Right cardiac atrium (tissue), 5 donors: ENCODE data around the gene UBE2V1. TPM values are rescaled to one million over a fixed set of nuclear protein-coding genes. Genes with fewer than 3 reads are reported as not detected.
A peak's percentile ranks its signal among the peaks of the same experiment; 100 is the strongest.

ENCODE experiments used
- ATAC-seq, 2 donors: fragments of 200-7000 bp; cut with Tn5 transposase; one replicate each; pipeline versions ENCODE4 v1.8.0 to v1.9.1; 2020; ENCODE audit warnings: moderate library complexity in 2 of 2, mild to moderate bottlenecking in 1 of 2
- DNase-seq, 3 donors: peaks; one replicate each; pipeline ENCODE4 v3.0.0-alpha.2; 2020
- H3K27ac ChIP-seq: one replicate; pipeline ENCODE4 v1.5.1; 2013; ENCODE audit warnings: mild to moderate bottlenecking, low read length, control low read depth, moderate library complexity
- H3K27me3 ChIP-seq: one replicate; pipeline ENCODE4 v1.6.1; 2013; ENCODE audit not compliant: control insufficient read depth, insufficient read depth
- H3K4me1 ChIP-seq: one replicate; pipeline ENCODE4 v1.6.1; 2013; ENCODE audit warnings: low read length; ENCODE audit not compliant: control insufficient read depth, insufficient read depth
- H3K4me3 ChIP-seq: one replicate; pipeline ENCODE4 v1.5.1; 2013; ENCODE audit warnings: low read length, control low read depth
- H3K9me3 ChIP-seq: one replicate; pipeline ENCODE4 v1.6.1; 2013; ENCODE audit warnings: low read length; ENCODE audit not compliant: control insufficient read depth
- WGBS: extraction: QIAGEN DNeasy Blood & Tissue Kit; methylation state at CpG from one replicate; pipeline ENCODE4 v1.1.7; 2013; 5-methylcytosine and 5-hydroxymethylcytosine counted together
- intact Hi-C, 4 donors: fragments of 100-400 bp; cut with DNase I; formaldehyde crosslinking; loops; one replicate each; pipeline versions ENCODE4 v1.11.0 to v1.14.0; 2022 to 2023
- polyA plus RNA-seq: library from polyadenylated mRNA; stranded (reverse); fragments of 200-250 nt; gene quantifications from one replicate; pipeline ENCODE4 v1.2.3, GENCODE V29; 2013
- total RNA-seq, 4 donors: library from RNA; stranded (reverse); fragmentation: NEBNext Ultra II Directional; extraction: Animal tissue kit (Norgen Biotek cat#: 25700); gene quantifications; one replicate each; pipeline ENCODE4 v1.2.1, GENCODE V29; 2021
- donor health status: healthy with polysubstance abuse.
- donor health status: DM: no; HTN: yes; CAD: no.
- donor health status: DM: no; HTN: no; CAD: no.
- donor health status: DM: no; HTN: yes; CAD: no; lungs with severe emphysema.
- donor health status: DM: yes; HTN: yes; CAD: no.

The UBE2V1 gene
- total and polyA plus RNA-seq, 5 donors = 86.0 to 120 (median 89.0) TPM

GRCh38 chr20:50052550-50053361, 60.2 kb downstream of the UBE2V1 start:
- Histone ChIP-seq H3K27me3 (no peaks in the 10 kb centered on the region), H3K9me3 (no peaks in the 10 kb centered on the region), H3K27ac (no peak overlapping the region), H3K4me1 (peaks cover 8% of the 10 kb centered on the region), H3K4me3 (no peak overlapping the region)
- WGBS = 40% methylated on average over 20 of the region's 20 CpGs
- intact Hi-C loops = loop anchor here in 1 of 4 donors (5.0 kb wide), 1 partner anchor 70 kb away; the partner anchor contains the start of gene SNAI1
- DNase-seq (peak in 1 of 3 donors; percentile 73), ATAC-seq (peak in 1 of 2 donors; percentile 3)

- DNase-seq = no peak
- no peaks in the 10 kb centered on the region for H3K9me3 ChIP-seq
- no peak overlapping the region for H3K27ac ChIP-seq
- WGBS = 79% methylated on average over 11 of the region's 11 CpGs
- ATAC-seq = no peak
- peaks cover 14% of the 10 kb centered on the region for H3K4me1 ChIP-seq
- intact Hi-C loops = loop anchor here in 1 of 4 donors (5.0 kb wide), 1 partner anchor 68 kb away; the partner anchor contains the start of gene SNAI1
- H3K27me3 ChIP-seq = no peaks in the 10 kb centered on the region
- no peak overlapping the region for H3K4me3 ChIP-seq
Measured at GRCh38 chr20:50050660-50051308, 62.2 kb downstream of the UBE2V1 start.

GRCh38 chr20:50050214-50050613, 62.7 kb downstream of the UBE2V1 start:
- no peak for DNase-seq
- intact Hi-C loops = loop anchor here in 1 of 4 donors (5.0 kb wide), 1 partner anchor 68 kb away; the partner anchor contains the start of gene SNAI1
- Histone ChIP-seq H3K9me3 (no peaks in the 10 kb centered on the region), H3K27me3 (no peaks in the 10 kb centered on the region), H3K27ac (no peak overlapping the region), H3K4me3 (no peak overlapping the region), H3K4me1 (peaks cover 14% of the 10 kb centered on the region)
- 97% methylated on average over 5 of the region's 5 CpGs for WGBS
- ATAC-seq = no peak

- Histone ChIP-seq H3K27ac (no peak overlapping the region), H3K4me1 (peaks cover 11% of the 10 kb centered on the region), H3K27me3 (no peaks in the 10 kb centered on the region), H3K9me3 (no peaks in the 10 kb centered on the region), H3K4me3 (no peak overlapping the region)
- 90% methylated on average over 10 of the region's 10 CpGs for WGBS
- intact Hi-C loops = loop anchor here in 1 of 4 donors (5.0 kb wide), 1 partner anchor 67 kb away; the partner anchor contains the start of gene SNAI1
- ATAC-seq = no peak
- DNase-seq = peak in 1 of 3 donors; percentile 66
Measured at GRCh38 chr20:50049442-50050026, 63.4 kb downstream of the UBE2V1 start.

GRCh38 chr20:50048420-50049166, 64.4 kb downstream of the UBE2V1 start:
- Histone ChIP-seq H3K4me3 (no peak overlapping the region), H3K27ac (peak overlapping the region; percentile 38), H3K4me1 (peaks cover 11% of the 10 kb centered on the region), H3K27me3 (no peaks in the 10 kb centered on the region), H3K9me3 (no peaks in the 10 kb centered on the region)
- ATAC-seq (peak; percentile 7 to 19), DNase-seq (peak; percentile 59 to 79 (median 67))
- intact Hi-C loops = no loop called here
- WGBS = 67% methylated on average over 16 of the region's 16 CpGs

GRCh38 chr20:50044353-50044960, 68.5 kb downstream of the UBE2V1 start:
- Histone ChIP-seq H3K9me3 (no peaks in the 10 kb centered on the region), H3K4me3 (no peak overlapping the region), H3K27ac (no peak overlapping the region), H3K27me3 (no peaks in the 10 kb centered on the region), H3K4me1 (peaks cover 11% of the 10 kb centered on the region)
- 81% methylated on average over 5 of the region's 5 CpGs for WGBS
- ATAC-seq (no peak), DNase-seq (no peak)
- intact Hi-C loops = no loop called here

GRCh38 chr20:50043573-50044352, 69.2 kb downstream of the UBE2V1 start:
- ATAC-seq = no peak
- Histone ChIP-seq H3K4me3 (no peak overlapping the region), H3K27me3 (no peaks in the 10 kb centered on the region), H3K27ac (no peak overlapping the region), H3K9me3 (no peaks in the 10 kb centered on the region), H3K4me1 (peaks cover 11% of the 10 kb centered on the region)
- intact Hi-C loops = no loop called here
- 92% methylated on average over 22 of the region's 22 CpGs for WGBS
- DNase-seq = no peak

- intact Hi-C loops = no loop called here
- ATAC-seq (no peak), DNase-seq (no peak)
- Histone ChIP-seq H3K27me3 (no peaks in the 10 kb centered on the region), H3K9me3 (no peaks in the 10 kb centered on the region), H3K27ac (no peak overlapping the region), H3K4me1 (peaks cover 7% of the 10 kb centered on the region), H3K4me3 (no peak overlapping the region)
- 93% methylated on average over 10 of the region's 10 CpGs for WGBS
Measured at GRCh38 chr20:50042370-50043313, 70.3 kb downstream of the UBE2V1 start.

GRCh38 chr20:50041246-50041873, 71.6 kb downstream of the UBE2V1 start:
- H3K27ac ChIP-seq = no peak overlapping the region
- no peak overlapping the region for H3K4me3 ChIP-seq
- H3K27me3 ChIP-seq = no peaks in the 10 kb centered on the region
- H3K4me1 ChIP-seq = no peaks in the 10 kb centered on the region
- no peaks in the 10 kb centered on the region for H3K9me3 ChIP-seq
- intact Hi-C loops = no loop called here
- DNase-seq (no peak), ATAC-seq (no peak)
- WGBS = 84% methylated on average over 16 of the region's 16 CpGs
